ENCODE data around the gene R3HDM2.

DNA sequence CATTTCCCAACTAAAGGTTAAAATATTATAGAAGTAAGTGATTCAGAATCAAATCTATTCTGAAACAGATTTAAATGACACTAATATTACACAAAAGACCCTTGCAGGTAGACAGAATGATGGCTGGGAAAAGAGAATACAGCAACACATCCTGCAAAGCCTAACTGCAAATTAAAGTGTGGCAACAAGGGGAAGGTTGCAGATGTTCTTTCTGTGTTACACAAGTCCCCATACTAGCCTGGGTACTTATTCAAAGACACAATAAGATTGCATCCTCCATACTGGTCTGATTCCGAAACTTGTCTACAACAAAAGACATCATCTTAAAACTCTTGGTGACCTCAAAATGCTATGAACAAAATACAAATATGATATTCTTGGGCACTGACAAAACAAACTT lies 50.5 kb downstream of the R3HDM2 start:
- TF ChIP-seq, protein P1, sequence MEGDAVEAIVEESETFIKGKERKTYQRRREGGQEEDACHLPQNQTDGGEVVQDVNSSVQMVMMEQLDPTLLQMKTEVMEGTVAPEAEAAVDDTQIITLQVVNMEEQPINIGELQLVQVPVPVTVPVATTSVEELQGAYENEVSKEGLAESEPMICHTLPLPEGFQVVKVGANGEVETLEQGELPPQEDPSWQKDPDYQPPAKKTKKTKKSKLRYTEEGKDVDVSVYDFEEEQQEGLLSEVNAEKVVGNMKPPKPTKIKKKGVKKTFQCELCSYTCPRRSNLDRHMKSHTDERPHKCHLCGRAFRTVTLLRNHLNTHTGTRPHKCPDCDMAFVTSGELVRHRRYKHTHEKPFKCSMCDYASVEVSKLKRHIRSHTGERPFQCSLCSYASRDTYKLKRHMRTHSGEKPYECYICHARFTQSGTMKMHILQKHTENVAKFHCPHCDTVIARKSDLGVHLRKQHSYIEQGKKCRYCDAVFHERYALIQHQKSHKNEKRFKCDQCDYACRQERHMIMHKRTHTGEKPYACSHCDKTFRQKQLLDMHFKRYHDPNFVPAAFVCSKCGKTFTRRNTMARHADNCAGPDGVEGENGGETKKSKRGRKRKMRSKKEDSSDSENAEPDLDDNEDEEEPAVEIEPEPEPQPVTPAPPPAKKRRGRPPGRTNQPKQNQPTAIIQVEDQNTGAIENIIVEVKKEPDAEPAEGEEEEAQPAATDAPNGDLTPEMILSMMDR (IDR thresholded peaks at IDR 0.05), result no peak
- TF ChIP-seq POLR2A (IDR thresholded peaks at IDR 0.05), result no peak

Data from transverse colon (tissue), 3 donors.